ENCODE data around the gene AK2. TPM values are rescaled to one million over a fixed set of nuclear protein-coding genes. Genes with fewer than 3 reads are reported as not detected.
A peak's percentile ranks its signal among the peaks of the same experiment; 100 is the strongest.

AK2 gene
- total RNA-seq: 10 to 100 TPM; 87.4 to 95.6 TPM
- 10 to 100 TPM; 71.8 to 77.8 TPM for polyA plus RNA-seq
- long read RNA-seq, donor 1, transcript AK2-201 (6 exons, 1,021 nt): minor isoform, 35 of 130 reads
- long read RNA-seq, donor 1, transcript AK2-212 (7 exons, 886 nt): minor isoform, 8 of 130 reads
- long read RNA-seq, donor 1, transcript AK2-202 (7 exons, 3,586 nt): major isoform, 56 of 130 reads
- long read RNA-seq, donor 1, partial matches to known transcripts: 7 of 130 reads
- long read RNA-seq, donor 1, other reads (novel, unspliced or antisense): 19 of 130 reads
- long read RNA-seq, donor 2, transcript AK2-201 (6 exons, 1,021 nt): minor isoform, 11 of 33 reads
- long read RNA-seq, donor 2, transcript AK2-202 (7 exons, 3,586 nt): major isoform, 12 of 33 reads
- long read RNA-seq, donor 2, partial matches to known transcripts: 3 of 33 reads
- long read RNA-seq, donor 2, other reads (novel, unspliced or antisense): 7 of 33 reads

DNA sequence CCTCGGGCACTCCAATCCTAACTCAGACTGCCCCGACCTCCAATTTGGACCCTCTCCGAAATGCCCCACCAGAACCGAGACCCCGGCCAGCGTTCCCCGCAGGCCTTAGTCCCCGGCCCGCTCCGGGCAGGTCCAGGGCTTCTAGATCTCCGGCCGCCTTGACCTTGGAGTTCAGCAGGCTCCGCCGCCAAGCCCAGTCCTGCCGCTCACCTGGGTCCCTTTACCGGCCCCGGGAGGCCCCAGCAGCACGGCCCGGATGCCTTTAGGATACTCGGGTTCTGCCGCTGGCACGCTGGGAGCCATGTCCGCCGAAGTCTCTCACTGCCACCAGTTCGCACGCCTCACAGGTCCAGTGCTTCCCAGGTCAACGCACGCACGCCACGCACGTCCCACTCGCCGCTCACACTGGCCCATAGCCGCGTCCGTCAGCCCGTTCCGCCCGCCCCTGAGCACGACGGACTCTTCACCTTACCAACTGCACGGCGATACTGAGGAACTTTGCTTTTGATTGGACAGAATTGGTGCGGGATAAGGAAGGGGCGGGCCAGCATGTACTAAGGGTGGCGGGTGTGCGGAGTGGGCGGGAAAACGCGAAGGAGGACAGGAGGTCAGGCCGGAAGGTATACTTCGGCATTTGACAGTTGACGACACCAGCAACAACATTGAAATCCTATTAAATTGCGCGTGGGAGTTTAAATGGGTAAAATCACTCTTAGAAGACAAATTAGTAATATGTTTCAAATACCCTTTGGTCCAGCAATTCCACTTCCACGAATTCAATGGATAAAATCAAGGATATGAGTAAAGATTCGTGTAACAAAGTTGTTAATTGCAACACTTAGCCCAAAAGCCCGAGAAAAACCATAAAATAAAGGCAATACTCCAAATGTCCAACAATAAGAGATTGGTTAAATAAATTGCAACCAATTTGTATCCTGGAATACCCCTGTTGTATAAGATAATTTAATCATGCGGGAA is at the start of gene AK2:
Gene AK2, minus strand, starts transcription at position 358 of the 978 bp plus-strand sequence. Its CDS starts 55 bp downstream, at position 303.
- Histone ChIP-seq H3K36me3 (ENCODE audit: control insufficient read depth in 1 of 2, insufficient read depth in 2 of 2, low read length in 1 of 2) (no peaks in the 10 kb centered on the region), H3K27ac (ENCODE audit: low read depth in 1 of 2, low read length in 2 of 2) (no peak within 1 kb of the TSS), H3K27me3 (ENCODE audit: control insufficient read depth in 1 of 2, insufficient read depth in 2 of 2, low read length in 1 of 2) (no peaks in the 10 kb centered on the region), H3K4me3 (ENCODE audit: low read length in 2 of 2) (peak within 1 kb of the TSS; percentile 79 to 91), H3K9me3 (ENCODE audit: control insufficient read depth, low read length) (no peaks in the 10 kb centered on the region), H3K4me1 (ENCODE audit: control insufficient read depth in 1 of 2, insufficient read depth in 2 of 2, low read length in 2 of 2) (peaks cover 0 to 2% of the 10 kb centered on the region in 2 donors)
- intact Hi-C loops (cut with DNase I): loop anchor here in 1 of 2 donors (10.0 kb wide), 1 partner anchor 102 kb away; no protein-coding TSS in a partner anchor
- ATAC-seq (ENCODE audit: low FRiP score) (peak; percentile 100), DNase-seq (peak; percentile 98)
- whole genome bisulfite sequencing, 2 donors: 5% methylated on average over 59 of the region's 59 CpGs

DNA sequence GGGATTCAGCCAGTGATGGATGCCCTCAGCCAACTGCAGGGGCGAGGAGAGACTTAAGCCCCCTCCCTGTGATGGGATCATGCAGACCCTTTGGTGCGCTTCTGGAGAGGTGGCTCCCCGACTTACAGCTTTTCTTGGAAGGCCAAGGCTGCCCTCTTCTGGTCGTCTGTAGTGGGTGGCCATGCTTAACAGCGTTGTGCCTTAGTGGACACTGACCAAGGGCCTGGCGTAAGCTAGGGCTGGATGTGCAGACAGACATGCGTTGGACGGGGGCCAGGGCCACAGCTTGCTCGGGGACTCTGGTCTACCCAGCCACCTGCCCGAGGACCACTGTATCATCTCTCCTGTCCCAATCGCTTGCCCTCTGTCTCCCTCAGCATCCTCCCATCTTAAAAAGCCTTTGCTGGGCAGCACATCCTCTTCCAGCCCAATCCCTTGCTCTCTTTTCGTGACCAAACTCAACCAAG is 49.7 kb upstream of the AK2 start:
- H3K4me1 ChIP-seq (ENCODE audit: control insufficient read depth in 1 of 2, insufficient read depth in 2 of 2, low read length in 2 of 2): no peaks in the 10 kb centered on the region
- peak; percentile 85 for ATAC-seq (ENCODE audit: low FRiP score)
- peak; percentile 84 to 89 for DNase-seq
- no peak overlapping the region for H3K27ac ChIP-seq (ENCODE audit: low read depth in 1 of 2, low read length in 2 of 2)
- H3K36me3 ChIP-seq (ENCODE audit: control insufficient read depth in 1 of 2, insufficient read depth in 2 of 2, low read length in 1 of 2): no peaks in the 10 kb centered on the region
- H3K9me3 ChIP-seq (ENCODE audit: control insufficient read depth, low read length): no peaks in the 10 kb centered on the region
- no peaks in the 10 kb centered on the region for H3K27me3 ChIP-seq (ENCODE audit: control insufficient read depth in 1 of 2, insufficient read depth in 2 of 2, low read length in 1 of 2)
- WGBS, 2 donors: 20 to 21% methylated on average over 12 of the region's 12 CpGs
- no peak overlapping the region for H3K4me3 ChIP-seq (ENCODE audit: low read length in 2 of 2)
- intact Hi-C loops (cut with DNase I): loop anchor here (5.0 to 10.0 kb wide), 4 partner anchors 152 to 382 kb away; partner anchors contain the start of genes FNDC5 (in 1 of the 2) and SYNC (in 1 of the 2)

DNA sequence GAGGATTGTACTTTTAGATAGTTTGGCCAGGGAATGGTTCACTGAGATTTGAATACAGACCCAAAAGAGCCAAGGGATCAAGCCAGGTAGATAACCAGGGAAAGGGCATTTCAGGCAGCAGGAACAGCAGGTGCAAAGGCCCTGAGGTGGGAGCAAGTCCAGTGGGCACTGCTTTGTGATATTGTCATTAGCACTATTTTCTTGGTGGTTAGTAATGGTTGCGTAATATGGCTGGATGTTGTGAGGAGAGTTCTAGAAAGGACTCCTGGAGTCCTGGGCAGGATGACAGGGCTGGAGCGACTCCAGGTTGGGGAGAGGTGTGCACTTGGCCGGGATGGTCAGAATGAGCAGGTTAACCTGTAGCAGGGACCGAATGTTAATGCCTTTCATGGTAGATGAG is 48.6 kb upstream of the AK2 start:
- Histone ChIP-seq H3K36me3 (ENCODE audit: control insufficient read depth in 1 of 2, insufficient read depth in 2 of 2, low read length in 1 of 2) (no peaks in the 10 kb centered on the region), H3K9me3 (ENCODE audit: control insufficient read depth, low read length) (no peaks in the 10 kb centered on the region), H3K4me1 (ENCODE audit: control insufficient read depth in 1 of 2, insufficient read depth in 2 of 2, low read length in 2 of 2) (no peaks in the 10 kb centered on the region), H3K27ac (ENCODE audit: low read depth in 1 of 2, low read length in 2 of 2) (no peak overlapping the region), H3K4me3 (ENCODE audit: low read length in 2 of 2) (no peak overlapping the region), H3K27me3 (ENCODE audit: control insufficient read depth in 1 of 2, insufficient read depth in 2 of 2, low read length in 1 of 2) (no peaks in the 10 kb centered on the region)
- no peak for DNase-seq
- 89 to 96% methylated on average over 4 of the region's 4 CpGs for WGBS, 2 donors
- intact Hi-C loops (cut with DNase I): loop anchor here (5.0 to 10.0 kb wide), 4 partner anchors 151 to 381 kb away; partner anchors contain the start of genes FNDC5 (in 1 of the 2) and SYNC (in 1 of the 2)
- no peak for ATAC-seq (ENCODE audit: low FRiP score)

DNA sequence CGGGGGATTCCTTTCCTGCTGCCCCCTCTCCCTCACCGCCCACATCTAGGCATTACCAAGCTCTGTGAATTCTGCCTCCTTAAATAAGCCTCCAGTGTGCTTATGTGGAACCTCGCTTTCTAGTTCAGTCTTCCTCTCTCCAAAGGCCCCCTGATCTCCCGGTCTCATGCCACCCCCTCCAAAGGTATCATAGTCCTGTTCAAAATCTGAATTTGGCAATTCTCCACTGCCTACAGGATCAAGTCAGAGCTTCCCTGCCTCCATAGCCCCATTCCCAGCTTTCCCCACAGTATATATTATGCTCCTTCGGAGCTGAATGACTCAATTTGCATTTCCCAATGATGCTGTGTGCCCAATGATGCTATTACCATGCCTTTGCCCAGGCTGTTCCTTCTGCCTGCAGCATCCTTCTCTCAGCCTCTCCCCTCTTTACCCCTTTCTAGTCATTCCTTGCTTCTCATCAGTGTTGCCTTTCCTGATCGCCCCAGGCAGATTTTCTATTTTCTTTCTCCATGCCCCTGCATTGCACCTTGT is 46.0 kb upstream of the AK2 start:
- no peaks in the 10 kb centered on the region for H3K9me3 ChIP-seq (ENCODE audit: control insufficient read depth, low read length)
- H3K27ac ChIP-seq (ENCODE audit: low read depth in 1 of 2, low read length in 2 of 2): no peak overlapping the region
- H3K4me1 ChIP-seq (ENCODE audit: control insufficient read depth in 1 of 2, insufficient read depth in 2 of 2, low read length in 2 of 2): no peaks in the 10 kb centered on the region
- no peak for ATAC-seq (ENCODE audit: low FRiP score)
- DNase-seq: no peak
- H3K27me3 ChIP-seq (ENCODE audit: control insufficient read depth in 1 of 2, insufficient read depth in 2 of 2, low read length in 1 of 2): no peaks in the 10 kb centered on the region
- intact Hi-C loops (cut with DNase I): loop anchor here (5.0 to 10.0 kb wide), 5 partner anchors 148 to 380 kb away; partner anchors contain the start of gene SYNC (in 2 of the 2)
- 73 to 79% methylated on average over 6 of the region's 6 CpGs for WGBS, 2 donors
- H3K36me3 ChIP-seq (ENCODE audit: control insufficient read depth in 1 of 2, insufficient read depth in 2 of 2, low read length in 1 of 2): no peaks in the 10 kb centered on the region
- no peak overlapping the region for H3K4me3 ChIP-seq (ENCODE audit: low read length in 2 of 2)

DNA sequence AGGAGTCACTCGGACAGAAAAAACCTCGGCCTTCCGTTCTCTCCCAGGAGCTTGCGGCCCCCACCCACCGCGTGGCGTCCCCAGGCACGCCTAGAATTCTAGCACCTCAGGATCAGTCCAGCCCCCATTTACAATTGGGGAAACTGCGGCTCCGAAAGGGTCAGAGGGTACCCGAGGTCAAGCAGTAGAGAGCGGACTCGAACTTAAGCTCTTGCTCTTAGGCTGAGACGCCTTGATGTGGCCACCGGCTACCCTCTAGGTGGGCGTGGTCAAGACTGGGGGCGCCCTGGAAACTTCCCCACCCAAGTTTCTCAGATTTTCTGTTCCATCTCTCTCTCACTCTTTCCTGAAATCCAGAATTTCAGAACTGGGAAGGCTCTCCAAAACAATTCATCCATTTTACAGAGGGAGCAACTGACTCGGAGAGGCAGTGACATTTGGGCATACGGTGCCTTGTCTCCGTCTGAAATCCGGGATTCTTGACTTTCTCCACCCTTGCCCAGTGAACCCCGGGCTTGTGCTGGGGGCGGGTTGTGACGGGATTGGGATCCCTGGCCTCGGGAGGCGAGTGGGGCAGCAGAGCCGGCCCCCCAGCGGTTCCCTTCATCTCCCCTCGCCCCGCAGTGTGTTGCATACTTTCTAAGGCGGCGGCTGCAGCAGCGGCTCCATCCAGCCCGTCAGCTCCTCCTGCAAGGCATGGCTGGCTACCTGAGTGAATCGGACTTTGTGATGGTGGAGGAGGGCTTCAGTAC is 45.0 kb upstream of the AK2 start:
- H3K27ac ChIP-seq (ENCODE audit: low read depth in 1 of 2, low read length in 2 of 2): no peak overlapping the region
- no peaks in the 10 kb centered on the region for H3K9me3 ChIP-seq (ENCODE audit: control insufficient read depth, low read length)
- H3K4me1 ChIP-seq (ENCODE audit: control insufficient read depth in 1 of 2, insufficient read depth in 2 of 2, low read length in 2 of 2): no peaks in the 10 kb centered on the region
- H3K27me3 ChIP-seq (ENCODE audit: control insufficient read depth in 1 of 2, insufficient read depth in 2 of 2, low read length in 1 of 2): no peaks in the 10 kb centered on the region
- WGBS, 2 donors: 3 to 5% methylated on average over 35 of the region's 35 CpGs
- intact Hi-C loops (cut with DNase I): loop anchor here (5.0 to 10.0 kb wide), 5 partner anchors 147 to 379 kb away; partner anchors contain the start of gene SYNC (in 2 of the 2)
- peak overlapping the region; percentile 46 to 51 for H3K4me3 ChIP-seq (ENCODE audit: low read length in 2 of 2)
- H3K36me3 ChIP-seq (ENCODE audit: control insufficient read depth in 1 of 2, insufficient read depth in 2 of 2, low read length in 1 of 2): no peaks in the 10 kb centered on the region
- ATAC-seq (ENCODE audit: low FRiP score): peak; percentile 42
- no peak for DNase-seq

DNA sequence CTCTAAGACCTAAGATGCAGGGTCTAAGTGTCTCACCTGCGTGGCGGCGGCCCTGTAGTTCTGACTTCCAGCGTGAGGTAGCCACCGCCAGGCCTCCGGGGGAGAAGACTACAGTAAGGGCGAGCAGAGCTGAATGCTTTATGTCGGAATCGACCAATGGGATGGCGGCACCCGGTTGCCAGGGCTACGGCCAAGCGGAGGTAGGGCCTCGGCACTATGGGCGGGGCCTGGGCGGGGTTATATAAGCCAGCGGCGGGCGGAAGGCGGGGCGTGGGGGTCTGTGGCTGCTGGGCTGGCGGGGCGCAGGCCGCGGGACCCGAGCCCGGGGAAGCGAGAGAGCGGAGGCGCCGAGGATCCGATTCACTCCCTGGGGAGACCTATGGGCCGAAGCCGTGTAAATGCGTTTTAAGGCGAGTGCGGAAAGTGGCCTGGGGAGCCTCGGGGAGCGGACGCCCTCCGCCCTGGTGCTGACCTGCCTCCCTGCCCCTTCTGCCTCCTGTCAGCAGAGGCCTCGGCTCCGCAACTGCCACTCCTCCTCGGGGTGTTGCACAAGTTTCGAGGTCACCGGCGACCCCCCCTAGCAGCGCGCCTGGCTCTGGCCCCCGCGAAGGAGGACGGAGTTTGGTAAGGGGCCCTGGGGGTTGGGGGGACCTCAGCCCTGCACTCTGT is 44.3 kb upstream of the AK2 start, which contains the start of gene AZIN2:
Gene AZIN2, plus strand, starts transcription at position 269 of the 669 bp plus-strand sequence. CDS start 1,097 bp downstream, outside the sequence.
- WGBS, 2 donors: 0 to 1% methylated on average over 47 to 52 of the region's 52 CpGs
- H3K27me3 ChIP-seq (ENCODE audit: control insufficient read depth in 1 of 2, insufficient read depth in 2 of 2, low read length in 1 of 2): no peaks in the 10 kb centered on the region
- intact Hi-C loops (cut with DNase I): loop anchor here (5.0 to 10.0 kb wide), 5 partner anchors 146 to 379 kb away; partner anchors contain the start of gene SYNC (in 2 of the 2)
- H3K36me3 ChIP-seq (ENCODE audit: control insufficient read depth in 1 of 2, insufficient read depth in 2 of 2, low read length in 1 of 2): no peaks in the 10 kb centered on the region
- H3K4me1 ChIP-seq (ENCODE audit: control insufficient read depth in 1 of 2, insufficient read depth in 2 of 2, low read length in 2 of 2): no peaks in the 10 kb centered on the region
- peak within 1 kb of the TSS; percentile 46 to 51 for H3K4me3 ChIP-seq (ENCODE audit: low read length in 2 of 2)
- ATAC-seq (ENCODE audit: low FRiP score): peak; percentile 98
- H3K9me3 ChIP-seq (ENCODE audit: control insufficient read depth, low read length): no peaks in the 10 kb centered on the region
- peak; percentile 98 to 100 for DNase-seq
- no peak within 1 kb of the TSS for H3K27ac ChIP-seq (ENCODE audit: low read depth in 1 of 2, low read length in 2 of 2)

DNA sequence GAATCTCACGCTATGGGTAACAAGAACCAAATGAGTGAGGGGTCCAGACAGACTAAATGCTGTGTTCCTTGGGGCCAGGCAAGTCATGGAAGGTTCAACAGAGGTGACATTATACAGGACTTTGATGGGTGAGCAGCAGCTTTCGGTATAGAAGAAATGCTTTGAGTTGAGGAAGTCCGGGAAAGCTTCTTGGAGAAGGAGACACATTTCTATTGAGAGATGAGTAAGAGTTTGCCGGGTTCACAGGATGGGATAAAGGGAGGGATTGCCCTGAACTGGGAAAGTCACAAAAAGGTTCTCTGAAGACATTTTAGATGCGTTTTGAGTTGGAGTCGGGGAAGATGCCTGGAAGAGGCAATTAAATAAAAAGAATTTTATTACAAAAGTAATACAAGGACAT is 43.7 kb upstream of the AK2 start:
- Histone ChIP-seq H3K36me3 (ENCODE audit: control insufficient read depth in 1 of 2, insufficient read depth in 2 of 2, low read length in 1 of 2) (no peaks in the 10 kb centered on the region), H3K9me3 (ENCODE audit: control insufficient read depth, low read length) (no peaks in the 10 kb centered on the region), H3K4me3 (ENCODE audit: low read length in 2 of 2) (peak overlapping the region in 1 of 2 donors; percentile 46), H3K4me1 (ENCODE audit: control insufficient read depth in 1 of 2, insufficient read depth in 2 of 2, low read length in 2 of 2) (no peaks in the 10 kb centered on the region), H3K27me3 (ENCODE audit: control insufficient read depth in 1 of 2, insufficient read depth in 2 of 2, low read length in 1 of 2) (no peaks in the 10 kb centered on the region), H3K27ac (ENCODE audit: low read depth in 1 of 2, low read length in 2 of 2) (no peak overlapping the region)
- WGBS, 2 donors: 49 to 56% methylated on average over 6 of the region's 6 CpGs
- ATAC-seq (ENCODE audit: low FRiP score) (no peak), DNase-seq (no peak)
- intact Hi-C loops (cut with DNase I): loop anchor here (5.0 to 10.0 kb wide), 5 partner anchors 146 to 378 kb away; partner anchors contain the start of gene SYNC (in 2 of the 2)

Measured in aorta (tissue), 5 donors.